ENCODE measurements around the gene RBP2.
"Not testable (repeated sequence)": the region's sequence is repeated elsewhere in the genome, so short reads cannot be mapped to it uniquely, and the experiment has no call there.

Gene RBP2

DNA sequence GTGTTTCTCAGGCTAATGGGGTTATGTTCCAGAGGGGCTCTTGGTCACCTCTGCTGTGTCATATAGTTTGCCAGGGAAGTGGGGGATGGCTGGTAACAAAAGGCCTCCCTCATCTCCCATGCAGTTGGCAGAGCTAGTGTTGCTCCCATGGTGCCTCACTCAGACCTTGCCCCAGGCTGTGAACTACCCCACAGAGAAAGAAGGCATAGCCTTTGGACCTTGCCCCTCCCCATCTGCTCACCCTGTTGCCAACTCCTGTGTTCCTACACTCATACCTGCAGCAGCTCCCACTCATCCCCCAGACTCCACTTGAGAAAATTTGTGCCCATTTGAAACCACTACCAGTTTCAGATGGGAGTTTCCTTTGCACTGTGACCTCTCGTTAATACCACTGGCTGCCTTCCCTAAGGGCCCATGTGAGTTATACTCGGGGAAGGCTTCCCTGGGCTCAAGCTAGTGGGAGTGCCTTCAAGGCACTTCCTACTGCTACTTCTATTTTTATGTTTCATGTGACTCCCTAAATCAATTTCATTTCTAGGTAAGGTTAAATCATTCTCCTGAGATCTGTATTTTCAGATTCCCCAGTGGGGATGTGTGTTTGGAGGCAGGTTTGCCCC lies 61.6 kb downstream of the RBP2 start:
- no peaks in the 10 kb centered on the region for H3K36me3 ChIP-seq
- TF ChIP-seq, protein P1, sequence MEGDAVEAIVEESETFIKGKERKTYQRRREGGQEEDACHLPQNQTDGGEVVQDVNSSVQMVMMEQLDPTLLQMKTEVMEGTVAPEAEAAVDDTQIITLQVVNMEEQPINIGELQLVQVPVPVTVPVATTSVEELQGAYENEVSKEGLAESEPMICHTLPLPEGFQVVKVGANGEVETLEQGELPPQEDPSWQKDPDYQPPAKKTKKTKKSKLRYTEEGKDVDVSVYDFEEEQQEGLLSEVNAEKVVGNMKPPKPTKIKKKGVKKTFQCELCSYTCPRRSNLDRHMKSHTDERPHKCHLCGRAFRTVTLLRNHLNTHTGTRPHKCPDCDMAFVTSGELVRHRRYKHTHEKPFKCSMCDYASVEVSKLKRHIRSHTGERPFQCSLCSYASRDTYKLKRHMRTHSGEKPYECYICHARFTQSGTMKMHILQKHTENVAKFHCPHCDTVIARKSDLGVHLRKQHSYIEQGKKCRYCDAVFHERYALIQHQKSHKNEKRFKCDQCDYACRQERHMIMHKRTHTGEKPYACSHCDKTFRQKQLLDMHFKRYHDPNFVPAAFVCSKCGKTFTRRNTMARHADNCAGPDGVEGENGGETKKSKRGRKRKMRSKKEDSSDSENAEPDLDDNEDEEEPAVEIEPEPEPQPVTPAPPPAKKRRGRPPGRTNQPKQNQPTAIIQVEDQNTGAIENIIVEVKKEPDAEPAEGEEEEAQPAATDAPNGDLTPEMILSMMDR (IDR thresholded peaks at IDR 0.05) = no peak
- no peak overlapping the region for H3K4me3 ChIP-seq (ENCODE audit: low read depth in 1 of 2, low read length in 1 of 2)
- H3K27me3 ChIP-seq = no peaks in the 10 kb centered on the region
- H3K9me3 ChIP-seq = no peaks in the 10 kb centered on the region
- H3K27ac ChIP-seq = no peak overlapping the region
- H3K4me1 ChIP-seq (ENCODE audit: control insufficient read depth in 1 of 2, insufficient read depth in 1 of 2, low read depth in 1 of 2, low read length in 1 of 2) = no peaks in the 10 kb centered on the region

DNA sequence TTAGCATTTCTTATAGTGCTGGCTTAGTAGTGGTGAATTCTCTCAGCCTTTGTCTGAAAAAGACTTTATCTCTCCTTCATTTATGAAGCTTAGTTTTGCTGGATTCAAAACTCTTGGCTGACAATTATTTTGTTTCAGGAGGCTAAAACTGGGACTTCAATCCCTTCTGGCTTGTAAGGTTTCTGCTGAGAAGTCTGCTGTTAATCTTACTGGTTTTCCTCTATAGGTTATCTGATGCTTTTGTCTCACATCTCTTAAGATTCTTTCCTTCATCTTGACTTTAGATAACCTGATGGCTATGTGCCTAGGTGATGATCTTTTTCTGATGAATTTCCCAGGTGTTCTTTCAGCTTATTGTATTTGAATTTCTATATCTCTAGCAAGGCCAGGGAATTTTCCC lies 63.4 kb downstream of the RBP2 start:
- not testable (repeated sequence) for H3K4me3 ChIP-seq (ENCODE audit: low read depth in 1 of 2, low read length in 1 of 2); H3K36me3 ChIP-seq; H3K27ac ChIP-seq; H3K27me3 ChIP-seq; H3K4me1 ChIP-seq (ENCODE audit: control insufficient read depth in 1 of 2, insufficient read depth in 1 of 2, low read depth in 1 of 2, low read length in 1 of 2); H3K9me3 ChIP-seq
